A549 treated with Mapracorat at 1 μM for 4 hours (cell line): ENCODE results near the gene CHCT1. TPM values are rescaled to one million over a fixed set of nuclear protein-coding genes. Genes with fewer than 3 reads are reported as not detected.

Source experiments
- total RNA-seq: library from RNA; stranded (reverse); fragments of 200-300 nt; extraction: Qiagen RNA extraction; gene quantifications from 5 replicates; pipeline ENCODE4 v1.2.3, GENCODE V29; 2022

The CHCT1 gene
- 0.54 to 0.57 TPM in 2 of 5 replicates, not detected in the others for total RNA-seq

DNA sequence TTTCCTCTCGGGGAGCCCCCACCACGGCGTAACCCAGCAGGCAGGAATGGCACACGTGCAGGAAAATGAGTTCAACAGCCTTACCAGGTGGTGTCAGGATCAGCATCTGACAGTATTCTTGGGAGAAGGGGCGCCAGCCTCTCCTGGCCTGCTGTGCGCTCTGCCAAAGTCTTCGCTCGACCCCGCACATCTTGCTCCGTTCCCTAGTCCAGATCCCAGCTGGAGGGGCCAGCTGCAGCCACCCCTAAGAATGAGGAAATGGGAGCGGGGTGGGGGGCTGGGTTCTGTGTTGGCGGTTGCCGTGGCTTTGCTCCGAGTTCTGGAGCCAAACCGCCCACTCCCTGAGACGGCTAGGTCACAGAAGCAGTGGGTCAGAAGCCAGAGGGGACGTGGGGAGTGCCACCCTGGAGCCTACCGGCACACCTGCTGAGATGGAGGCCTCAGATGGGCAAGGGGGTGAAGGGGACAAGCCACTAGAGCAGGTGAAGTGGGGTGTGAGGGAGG is at the start of gene CHCT1:
Gene CHCT1 (plus strand): TSS at position 328 of the 504 bp plus-strand sequence. CDS start 104 bp downstream, at position 432.

DNA sequence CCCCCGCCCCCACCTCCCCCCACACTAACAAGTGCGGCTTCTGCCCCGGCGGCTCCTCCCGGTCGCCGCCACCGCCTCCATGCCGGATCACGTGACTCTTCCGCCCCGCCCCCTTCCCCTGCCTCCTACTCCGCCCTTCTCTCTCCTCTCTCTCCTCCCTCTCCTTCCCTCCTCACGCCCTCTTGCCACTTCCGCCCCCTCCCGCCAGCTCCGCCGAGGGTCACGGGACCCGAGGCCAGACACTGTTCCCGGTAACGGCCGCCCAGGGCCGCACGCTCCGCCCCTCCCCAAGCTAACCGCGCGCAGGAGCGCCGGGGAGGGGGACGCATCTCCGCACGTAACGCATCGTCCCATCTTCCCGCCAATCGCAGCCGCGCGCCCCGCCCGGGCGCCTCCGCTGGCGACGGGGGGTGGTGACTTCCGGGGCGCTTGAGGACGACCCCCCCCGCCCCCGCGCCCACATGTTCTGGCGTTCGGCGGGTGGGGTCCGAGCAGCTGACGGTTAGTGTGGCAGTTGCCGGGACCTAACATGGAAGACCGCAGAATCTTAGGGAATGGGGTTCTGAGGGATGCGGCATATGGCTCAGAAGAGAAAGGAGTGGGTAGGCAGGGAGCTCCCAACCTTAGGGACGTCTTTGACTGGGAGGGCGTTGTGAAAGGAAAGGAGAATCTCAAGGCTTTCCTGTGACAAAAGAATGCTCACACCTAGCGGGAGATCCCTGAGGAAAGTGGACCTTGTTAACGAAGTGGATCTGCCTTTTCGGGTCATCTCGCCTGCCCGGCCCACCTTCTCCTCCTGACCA is 30.0 kb upstream of the CHCT1 start, which contains the start of gene USP32:
Gene USP32 (minus strand): TSS at position 92 of the 803 bp plus-strand sequence. CDS start 194 bp downstream, outside the sequence.

Other genes with a start within 250 kb of the CHCT1 start
- 27.3 to 35.1 TPM (median 33.5 TPM) in 5 replicates for gene USP32, start 30.4 kb upstream of the CHCT1 start, total RNA-seq
- 11.1 to 22.5 TPM (median 15.9 TPM) in 5 replicates for gene APPBP2, start 103.8 kb downstream of the CHCT1 start, total RNA-seq
- gene PPM1D, start 177.7 kb downstream of the CHCT1 start, total RNA-seq = 16.7 to 19.7 TPM (median 19.0 TPM) in 5 replicates